HG02588 (cell line): ENCODE results near the gene ALDH3A2.

ENCODE experiments used
- ATAC-seq: cut with Tn5 transposase; IDR thresholded peaks from one replicate; pipeline ENCODE4 v1.9.1; 2021; ENCODE audit warnings: mild to moderate bottlenecking, moderate library complexity; ENCODE audit not compliant: unreplicated experiment

The ALDH3A2 gene

GRCh38 chr17:19713901-19714361, 65.4 kb downstream of the ALDH3A2 start:
- no peak for ATAC-seq

- ATAC-seq: no peak
These were observed 66.2 kb downstream of the ALDH3A2 start for GRCh38 chr17:19714542-19715411.

- no peak for ATAC-seq
These were observed 67.8 kb downstream of the ALDH3A2 start, which contains the start of gene SLC47A2 for GRCh38 chr17:19716108-19717030. SLC47A2 (minus strand) TSS chr17:19716584; CDS start chr17:19716555, 29 bp downstream.

GRCh38 chr17:19717031-19717360, 68.4 kb downstream of the ALDH3A2 start:
- ATAC-seq: no peak

GRCh38 chr17:19717411-19717908, 68.9 kb downstream of the ALDH3A2 start:
- no peak for ATAC-seq

- no peak for ATAC-seq
These were observed 69.6 kb downstream of the ALDH3A2 start for GRCh38 chr17:19718041-19718612.

GRCh38 chr17:19718613-19719354, 70.2 kb downstream of the ALDH3A2 start:
- ATAC-seq: no peak

GRCh38 chr17:19719355-19720209, 71.0 kb downstream of the ALDH3A2 start:
- ATAC-seq: no peak

GRCh38 chr17:19720210-19720475, 71.6 kb downstream of the ALDH3A2 start:
- ATAC-seq: no peak

- ATAC-seq: no peak
These were observed 72.3 kb downstream of the ALDH3A2 start for GRCh38 chr17:19720631-19721426.

- ATAC-seq: no peak
These were observed 75.4 kb downstream of the ALDH3A2 start for GRCh38 chr17:19723964-19724363.

GRCh38 chr17:19724501-19725420, 76.2 kb downstream of the ALDH3A2 start:
- ATAC-seq: no peak

GRCh38 chr17:19725486-19725885, 76.9 kb downstream of the ALDH3A2 start:
- no peak for ATAC-seq

- ATAC-seq: no peak
These were observed 78.3 kb downstream of the ALDH3A2 start for GRCh38 chr17:19726631-19727376.
